ENCODE data around the gene RASL12. TPM values are rescaled to one million over a fixed set of nuclear protein-coding genes. Genes with fewer than 3 reads are reported as not detected.
A peak's percentile ranks its signal among the peaks of the same experiment; 100 is the strongest.
"Not testable (repeated sequence)": the region's sequence is repeated elsewhere in the genome, so short reads cannot be mapped to it uniquely, and the experiment has no call there.

Gene RASL12
- total RNA-seq, 1 donor from 2014 or later = not detected

- no peak for DNase-seq (ENCODE audit: extremely low read depth, low read depth, low spot score)
Measured at GRCh38 chr15:65057549-65057940, 10.2 kb downstream of the RASL12 start.

DNA sequence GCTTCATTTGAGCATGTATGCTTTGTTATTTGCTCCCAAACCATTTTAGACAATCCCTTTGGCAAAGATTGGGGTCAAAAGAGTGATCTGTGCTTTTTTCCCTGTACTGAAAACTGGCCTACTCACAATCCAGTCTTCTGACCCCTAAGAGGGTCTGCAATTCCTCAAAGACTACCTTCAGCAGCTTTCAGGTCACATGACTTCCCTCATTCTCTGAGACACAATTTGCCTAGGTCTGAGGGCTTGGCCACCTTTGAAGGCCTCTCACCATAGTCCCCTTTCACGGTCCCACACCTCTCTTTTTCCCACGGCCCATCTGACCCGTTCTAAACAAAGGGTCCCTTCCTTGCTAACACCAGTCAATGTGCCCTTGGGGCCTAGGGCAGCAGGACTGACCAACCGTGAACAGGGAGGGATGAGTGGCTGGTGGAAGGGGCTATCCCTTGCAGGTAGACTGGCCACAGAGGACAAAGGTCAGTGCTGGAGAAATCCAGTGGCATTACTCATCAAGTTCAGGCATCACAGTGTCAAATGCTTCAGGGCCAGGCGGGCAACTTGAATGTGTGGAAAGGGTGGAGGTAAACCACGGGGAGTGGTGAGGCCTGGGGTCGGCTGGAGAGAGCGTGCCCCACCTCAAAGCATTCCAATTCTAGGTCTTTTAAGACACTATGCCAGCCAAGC, 10.8 kb downstream of the RASL12 start:
- DNase-seq (ENCODE audit: extremely low read depth, low read depth, low spot score) = no peak

- no peak for DNase-seq (ENCODE audit: extremely low read depth, low read depth, low spot score)
Measured at GRCh38 chr15:65056106-65056505, 11.7 kb downstream of the RASL12 start.

- no peak for DNase-seq (ENCODE audit: extremely low read depth, low read depth, low spot score)
Measured at GRCh38 chr15:65055201-65055870, 12.5 kb downstream of the RASL12 start.

DNA sequence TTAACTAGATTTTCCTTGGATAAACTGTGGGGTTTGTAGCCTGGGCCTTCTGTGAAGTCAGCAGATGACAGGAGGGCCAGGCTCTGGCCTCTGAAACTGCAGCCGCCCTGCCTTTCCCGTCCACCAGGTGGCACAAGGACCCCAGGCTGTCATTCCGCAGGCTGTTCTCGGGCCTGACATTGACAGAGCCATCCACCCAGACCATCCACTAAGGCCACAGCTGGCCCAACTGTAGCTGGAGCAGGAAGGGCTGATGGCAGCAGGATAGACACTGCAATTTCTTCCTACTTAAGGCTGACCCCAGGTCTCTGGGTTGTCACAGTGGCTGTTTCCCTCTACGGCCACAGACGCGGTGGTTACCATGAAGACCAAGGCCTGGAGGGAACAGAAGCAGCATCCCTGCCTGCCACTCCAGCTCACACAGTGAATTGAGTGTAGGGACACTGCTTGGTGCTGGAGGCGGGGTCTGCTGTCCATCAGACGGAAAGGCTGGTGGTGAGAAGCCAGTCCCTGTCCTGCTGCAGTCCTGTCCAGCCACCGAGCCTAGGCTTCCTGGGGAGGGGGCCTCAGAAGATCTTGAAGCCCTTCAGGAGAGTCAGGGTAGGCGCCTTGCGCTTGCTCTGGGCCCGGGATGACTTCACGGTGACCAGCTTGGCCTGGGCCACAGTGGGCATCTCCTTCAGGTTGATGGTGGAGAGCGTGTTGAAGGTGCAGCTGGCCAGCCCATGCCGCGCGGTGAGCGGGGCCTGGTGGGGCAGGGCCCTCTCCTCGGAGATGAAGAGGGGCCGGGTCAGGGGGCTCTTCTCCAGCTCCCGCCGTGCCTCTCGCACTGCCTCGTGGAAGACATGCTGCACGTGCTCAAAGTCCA, 13.2 kb downstream of the RASL12 start:
- DNase-seq (ENCODE audit: extremely low read depth, low read depth, low spot score) = no peak

DNA sequence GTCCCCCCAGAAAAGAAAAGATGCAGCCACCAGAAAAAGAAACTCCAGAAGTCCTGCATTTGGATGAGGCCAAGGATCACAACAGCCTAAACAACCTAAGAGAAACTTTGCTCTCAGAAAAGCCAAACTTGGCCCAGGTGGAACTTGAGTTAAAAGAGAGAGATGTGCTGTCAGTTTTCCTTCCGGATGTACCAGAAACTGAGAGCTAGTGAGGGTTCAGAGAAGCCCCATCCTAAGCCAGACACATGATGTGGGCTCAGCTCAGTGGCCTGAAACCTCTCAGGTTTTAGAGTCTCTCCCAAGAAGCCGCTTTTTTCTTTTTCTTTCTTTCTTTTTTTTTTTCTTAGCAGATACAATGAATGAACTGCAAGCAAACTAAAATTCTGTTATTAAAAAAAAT, 14.8 kb downstream of the RASL12 start:
- DNase-seq (ENCODE audit: extremely low read depth, low read depth, low spot score) = no peak

GRCh38 chr15:65051266-65051665, 16.5 kb downstream of the RASL12 start:
- no peak for DNase-seq (ENCODE audit: extremely low read depth, low read depth, low spot score)

DNA sequence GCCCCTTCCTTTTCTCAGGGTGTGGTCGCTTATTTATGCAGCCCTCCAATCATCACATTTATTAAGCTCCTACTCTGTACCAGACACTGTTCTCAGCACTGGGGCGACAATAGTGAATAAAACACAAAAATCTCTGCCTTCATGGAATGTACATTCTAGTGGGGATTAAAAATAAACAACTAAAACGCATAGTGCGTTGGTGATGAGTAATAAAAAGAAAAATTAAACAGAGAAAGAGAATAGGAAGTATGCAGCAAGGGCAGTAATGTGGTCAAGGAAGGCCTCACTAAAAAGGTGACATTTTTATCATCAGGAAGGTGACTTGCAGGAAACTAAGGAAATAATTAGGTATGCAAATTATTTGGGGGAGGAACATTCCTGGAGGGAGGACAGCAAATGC, 17.5 kb downstream of the RASL12 start:
- no peak for DNase-seq (ENCODE audit: extremely low read depth, low read depth, low spot score)

GRCh38 chr15:65049418-65049840, 18.4 kb downstream of the RASL12 start:
- peak; percentile 78 for DNase-seq (ENCODE audit: extremely low read depth, low read depth, low spot score)

DNA sequence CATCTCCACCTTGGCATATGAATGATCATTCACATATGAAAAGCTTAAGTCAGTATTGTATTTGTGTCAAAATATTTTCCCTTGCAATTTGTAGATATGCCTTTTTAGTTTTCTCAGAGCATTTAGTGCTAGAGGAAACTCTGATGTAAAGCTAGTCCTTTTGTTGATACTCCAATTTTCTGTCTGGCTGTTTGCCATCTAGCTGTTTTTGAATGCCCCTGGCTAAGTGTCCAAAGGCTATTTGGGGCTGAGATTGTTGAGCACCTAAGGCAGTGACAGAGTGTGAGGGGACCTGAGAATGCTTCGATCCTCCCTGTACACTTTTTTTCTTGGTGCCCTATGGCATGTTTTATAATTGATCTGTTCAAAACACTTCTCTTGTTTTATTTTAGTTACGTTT, 19.6 kb downstream of the RASL12 start:
- DNase-seq (ENCODE audit: extremely low read depth, low read depth, low spot score) = no peak

- DNase-seq (ENCODE audit: extremely low read depth, low read depth, low spot score) = no peak
Measured at GRCh38 chr15:65044724-65045481, 22.9 kb downstream of the RASL12 start, which contains the start of gene SLC51B. SLC51B (plus strand) TSS chr15:65045387; CDS start chr15:65050005, 4,618 bp downstream.

DNA sequence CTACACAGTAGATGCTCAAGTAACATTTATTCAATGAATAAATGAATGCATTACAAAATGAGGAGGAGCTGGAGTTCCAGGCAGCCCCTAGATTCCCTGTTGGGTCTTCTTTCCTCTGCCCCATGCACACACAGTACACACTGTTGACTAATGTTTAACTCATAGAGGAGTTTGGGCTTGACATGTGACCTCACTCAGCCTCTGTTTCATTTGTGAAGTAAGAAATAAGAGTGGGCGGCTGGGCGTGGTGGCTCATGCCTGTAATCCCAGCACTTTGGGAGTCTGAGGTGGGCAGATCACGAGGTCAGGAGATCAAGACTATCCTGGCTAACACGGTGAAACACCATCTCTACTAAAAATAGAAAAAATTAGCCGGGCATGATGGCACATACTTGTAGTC, 23.6 kb downstream of the RASL12 start:
- not testable (repeated sequence) for DNase-seq (ENCODE audit: extremely low read depth, low read depth, low spot score)

- no peak for DNase-seq (ENCODE audit: extremely low read depth, low read depth, low spot score)
Measured at GRCh38 chr15:65042776-65043327, 24.9 kb downstream of the RASL12 start.

DNA sequence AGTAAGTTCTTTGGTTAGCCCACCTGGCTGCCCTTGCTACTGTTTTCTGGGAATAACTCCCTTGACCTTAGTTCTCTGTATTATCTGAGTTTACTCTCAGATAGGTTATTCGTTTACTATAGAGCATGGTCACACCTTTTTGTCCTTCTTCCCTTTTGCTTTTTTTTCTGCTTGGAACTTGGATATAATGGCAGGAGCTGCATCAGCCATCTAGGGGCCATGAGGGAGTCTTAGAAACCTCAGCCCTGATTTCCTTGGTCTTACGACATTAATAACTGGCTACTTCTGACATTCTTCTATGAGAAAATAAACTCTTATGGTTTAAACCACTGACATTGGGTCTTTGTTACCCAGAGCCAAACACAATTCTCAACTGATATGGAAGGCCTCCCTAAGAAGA, 26.0 kb downstream of the RASL12 start:
- no peak for DNase-seq (ENCODE audit: extremely low read depth, low read depth, low spot score)

GRCh38 chr15:65040461-65040860, 27.3 kb downstream of the RASL12 start:
- no peak for DNase-seq (ENCODE audit: extremely low read depth, low read depth, low spot score)

DNA sequence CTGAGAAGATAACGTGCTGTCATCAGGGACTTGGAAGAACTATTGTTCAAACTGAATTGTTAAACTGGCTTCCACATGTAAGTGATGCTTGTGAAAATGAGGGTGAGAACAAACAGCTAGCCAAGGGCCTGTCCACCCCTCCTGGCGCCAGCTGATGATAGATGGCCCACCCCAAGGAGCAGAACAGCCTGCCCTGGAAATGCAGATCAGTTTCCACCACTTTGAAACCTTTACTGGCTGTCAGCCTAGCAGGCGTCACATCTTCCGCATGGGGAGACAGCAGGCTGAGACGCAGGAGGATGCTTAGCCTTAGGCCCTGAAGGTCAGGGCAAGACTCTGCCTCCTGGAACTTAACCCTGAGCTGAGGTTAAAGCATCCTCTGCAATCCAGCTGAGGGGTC, 29.0 kb downstream of the RASL12 start:
- no peak for DNase-seq (ENCODE audit: extremely low read depth, low read depth, low spot score)

DNA sequence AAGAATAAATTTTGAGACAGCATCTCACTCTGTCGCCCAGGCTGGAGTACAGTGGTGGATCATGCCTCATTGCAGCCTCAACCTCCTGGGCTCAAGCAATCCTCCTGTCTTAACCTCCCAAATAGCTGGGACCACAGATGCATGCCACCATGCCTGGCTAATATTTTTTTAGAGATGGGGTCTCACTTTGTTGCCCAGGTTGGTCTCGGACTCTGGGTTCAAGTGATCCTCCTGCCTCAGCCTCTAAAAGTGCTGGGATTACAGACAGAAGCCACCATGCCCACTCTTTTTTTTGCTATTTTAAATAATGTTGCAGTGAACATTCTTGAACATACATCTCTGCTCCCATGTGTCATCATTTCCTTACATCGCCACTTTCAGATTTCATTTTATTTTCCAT, 29.4 kb downstream of the RASL12 start:
- no peak for DNase-seq (ENCODE audit: extremely low read depth, low read depth, low spot score)

- DNase-seq (ENCODE audit: extremely low read depth, low read depth, low spot score) = no peak
Measured at GRCh38 chr15:65037309-65037708, 30.5 kb downstream of the RASL12 start.

GRCh38 chr15:65034719-65035118, 33.1 kb downstream of the RASL12 start:
- DNase-seq (ENCODE audit: extremely low read depth, low read depth, low spot score) = no peak

DNA sequence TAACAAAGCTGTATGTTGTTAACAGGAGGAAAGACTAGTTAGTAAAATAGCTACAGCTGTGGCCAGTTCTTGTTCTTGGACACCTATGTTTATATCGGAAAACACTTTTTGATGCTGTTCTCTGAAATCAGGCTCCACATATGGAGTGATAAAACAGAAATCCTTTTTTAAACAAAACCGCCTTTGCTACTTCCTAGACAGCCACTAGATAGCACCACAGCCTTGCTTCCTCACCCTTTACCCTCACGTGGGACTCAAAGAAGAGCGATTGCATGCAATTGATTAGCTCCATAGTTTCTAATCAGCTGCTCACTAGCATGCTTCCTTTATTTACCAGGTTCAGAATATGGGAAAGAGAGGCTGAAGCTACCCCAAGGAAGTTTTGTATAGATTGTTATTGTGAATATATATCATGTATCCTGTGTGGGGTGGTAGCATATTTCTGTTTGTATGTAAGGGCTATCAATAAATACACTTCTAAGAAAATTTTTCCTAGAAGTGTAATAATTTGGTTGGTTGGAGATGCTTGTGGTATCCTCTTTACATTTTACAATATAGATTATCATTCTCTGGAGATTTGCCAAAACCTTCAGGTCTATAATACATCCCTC, 34.0 kb downstream of the RASL12 start:
- no peak for DNase-seq (ENCODE audit: extremely low read depth, low read depth, low spot score)

Measured in glomerular endothelial cell (primary cell).